Tibial nerve (tissue), 4 donors: ENCODE results near the gene PTPN14. TPM values are rescaled to one million over a fixed set of nuclear protein-coding genes. Genes with fewer than 3 reads are reported as not detected.

Source experiments
- DNase-seq, 2 donors: peaks; one replicate each; pipeline ENCODE4 v3.0.0-alpha.2; 2019; ENCODE audit warnings: low spot score in 2 of 2
- H3K27ac ChIP-seq, 4 donors: fragments of 200-600 bp; sonication (generic) in 3 of 4; one replicate each; pipeline ENCODE4 v1.5.1; 2017 to 2019; ENCODE audit warnings: mild to moderate bottlenecking in 1 of 4
- H3K27me3 ChIP-seq, 2 donors: fragments of 200-600 bp; sonication (generic) in 1 of 2; one replicate each; pipeline versions ENCODE4 v1.5.1 to v1.6.0; 2017 to 2019
- H3K36me3 ChIP-seq, 3 donors: fragments of 200-600 bp; sonication (generic); one replicate each; pipeline ENCODE4 v1.5.1; 2018 to 2019
- H3K4me1 ChIP-seq, 4 donors: fragments of 200-600 bp; sonication (generic) in 3 of 4; one replicate each; pipeline ENCODE4 v1.5.1; 2017 to 2019
- H3K4me3 ChIP-seq, 4 donors: fragments of 200-600 bp; sonication (generic) in 3 of 4; one replicate each; pipeline ENCODE4 v1.5.1; 2017 to 2019; ENCODE audit warnings: mild to moderate bottlenecking in 1 of 4, moderate library complexity in 1 of 4
- H3K9me3 ChIP-seq, 4 donors: fragments of 200-600 bp; sonication (generic) in 3 of 4; one replicate each; pipeline ENCODE4 v1.5.1; 2017 to 2019
- CTCF ChIP-seq, 5 experiments: fragments of 200-600 bp in 3 of 5; fragments of 450-650 bp in 2 of 5; sonication (generic) in 3 of 5; IDR thresholded peaks; one replicate each; pipeline ENCODE4 v1.5.1; 2016 to 2019; ENCODE audit warnings: antibody characterized with exemption in 5 of 5, mild to moderate bottlenecking in 3 of 5, moderate library complexity in 2 of 5
- EP300 ChIP-seq, 2 donors: sonication (generic); formaldehyde crosslinking; IDR thresholded peaks; one replicate each; pipeline ENCODE4 v1.6.1; 2017; ENCODE audit warnings: antibody characterized with exemption in 2 of 2, mild to moderate bottlenecking in 1 of 2
- POLR2A ChIP-seq, 2 donors: fragments of 450-650 bp; IDR thresholded peaks; one replicate each; pipeline ENCODE4 v1.6.1; 2017; ENCODE audit warnings: antibody characterized with exemption in 2 of 2, mild to moderate bottlenecking in 2 of 2, moderate library complexity in 2 of 2
- WGBS, 2 donors: methylation state at CpG; one replicate each; pipeline ENCODE4 v1.1.5; 2018; 5-methylcytosine and 5-hydroxymethylcytosine counted together
- total RNA-seq, 4 donors: library from RNA; depleted of rRNA; stranded (reverse); fragments of >200 nt; gene quantifications; one replicate each; pipeline ENCODE4 v1.1.0, GENCODE V29; 2016

PTPN14 gene
- total RNA-seq, 4 donors from 2014 or later: 25.8 to 47.4 (median 38.2) TPM

DNA sequence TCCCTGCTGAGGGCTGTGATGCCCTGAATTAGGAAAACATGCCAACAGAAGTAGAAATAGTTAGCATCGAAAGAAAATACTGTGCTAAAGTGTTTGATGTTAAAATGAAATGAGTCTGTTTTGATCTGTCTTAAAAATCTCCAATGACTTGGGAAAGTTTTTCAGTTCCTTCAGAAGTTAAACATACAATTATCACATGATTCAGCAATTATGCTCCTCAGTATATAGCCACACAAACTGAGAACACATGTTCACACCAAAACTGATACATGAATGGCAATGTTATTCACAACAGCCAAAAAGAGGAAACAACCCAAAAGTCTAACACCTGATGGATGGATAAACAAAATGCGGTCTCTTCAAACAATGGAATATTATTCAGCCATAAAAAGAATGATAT is 130.6 kb downstream of the PTPN14 start:
- no peaks in the 10 kb centered on the region for H3K27me3 ChIP-seq
- H3K4me3 ChIP-seq: no peak overlapping the region
- TF ChIP-seq POLR2A (IDR thresholded peaks at IDR 0.05): no peak
- TF ChIP-seq CTCF (IDR thresholded peaks at IDR 0.05): no peak
- TF ChIP-seq EP300 (IDR thresholded peaks at IDR 0.05): no peak
- peaks cover 0 to 52% (median 8%) of the 10 kb centered on the region in 4 donors for H3K4me1 ChIP-seq
- WGBS, 2 donors: 35 to 76% methylated on average over 2 of the region's 2 CpGs
- no peak for DNase-seq
- H3K36me3 ChIP-seq: no peaks in the 10 kb centered on the region
- no peak overlapping the region for H3K27ac ChIP-seq
- H3K9me3 ChIP-seq: no peaks in the 10 kb centered on the region

- no peak overlapping the region for H3K27ac ChIP-seq
- no peaks in the 10 kb centered on the region for H3K36me3 ChIP-seq
- no peak for TF ChIP-seq CTCF (IDR thresholded peaks at IDR 0.05)
- no peak for TF ChIP-seq POLR2A (IDR thresholded peaks at IDR 0.05)
- no peak for TF ChIP-seq EP300 (IDR thresholded peaks at IDR 0.05)
- H3K9me3 ChIP-seq: no peaks in the 10 kb centered on the region
- no peak overlapping the region for H3K4me3 ChIP-seq
- no peaks in the 10 kb centered on the region for H3K27me3 ChIP-seq
- no peak for DNase-seq
- 73 to 81% methylated on average over 1 of the region's 1 CpG for WGBS, 2 donors
- H3K4me1 ChIP-seq: peaks cover 0 to 47% (median 8%) of the 10 kb centered on the region in 4 donors
Measured at GRCh38 chr1:214420341-214420740, 131.1 kb downstream of the PTPN14 start.

GRCh38 chr1:214419650-214420049 is 131.8 kb downstream of the PTPN14 start:
- Histone ChIP-seq H3K27ac (peak overlapping the region in 1 of 4 donors; percentile 8), H3K36me3 (no peaks in the 10 kb centered on the region), H3K4me1 (peaks cover 0 to 41% (median 8%) of the 10 kb centered on the region in 4 donors), H3K27me3 (no peaks in the 10 kb centered on the region), H3K9me3 (no peaks in the 10 kb centered on the region), H3K4me3 (no peak overlapping the region)
- WGBS, 2 donors: 57 to 65% methylated on average over 3 of the region's 3 CpGs
- DNase-seq: no peak
- no peak for TF ChIP-seq CTCF (IDR thresholded peaks at IDR 0.05)
- no peak for TF ChIP-seq POLR2A (IDR thresholded peaks at IDR 0.05)
- TF ChIP-seq EP300 (IDR thresholded peaks at IDR 0.05): no peak

DNA sequence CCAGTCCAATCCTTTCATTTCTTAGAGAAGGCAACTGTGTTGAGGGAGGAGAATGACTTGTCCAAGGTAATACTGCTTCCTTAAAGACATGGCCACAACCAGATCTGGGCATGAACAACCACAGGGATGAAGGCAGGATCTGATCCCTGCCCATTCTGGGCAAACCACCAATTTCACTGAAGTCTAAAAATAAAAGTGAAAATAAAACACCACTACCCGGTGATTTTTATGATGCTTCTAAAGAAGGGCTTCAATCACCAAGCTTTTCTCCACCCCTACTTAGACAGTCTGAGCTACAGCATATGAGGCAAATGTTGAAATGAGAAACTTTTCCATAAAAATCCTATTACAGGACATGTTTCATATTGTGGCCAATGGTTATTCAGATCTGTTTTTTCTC is 133.0 kb downstream of the PTPN14 start:
- no peaks in the 10 kb centered on the region for H3K27me3 ChIP-seq
- H3K27ac ChIP-seq: peak overlapping the region in 1 of 4 donors; percentile 55
- peaks cover 0 to 41% (median 8%) of the 10 kb centered on the region in 4 donors for H3K4me1 ChIP-seq
- 9 to 14% methylated on average over 1 of the region's 1 CpG for WGBS, 2 donors
- H3K4me3 ChIP-seq: no peak overlapping the region
- H3K36me3 ChIP-seq: no peaks in the 10 kb centered on the region
- no peak for DNase-seq
- H3K9me3 ChIP-seq: no peaks in the 10 kb centered on the region
- no peak for TF ChIP-seq CTCF (IDR thresholded peaks at IDR 0.05)
- TF ChIP-seq EP300 (IDR thresholded peaks at IDR 0.05): no peak
- no peak for TF ChIP-seq POLR2A (IDR thresholded peaks at IDR 0.05)

DNA sequence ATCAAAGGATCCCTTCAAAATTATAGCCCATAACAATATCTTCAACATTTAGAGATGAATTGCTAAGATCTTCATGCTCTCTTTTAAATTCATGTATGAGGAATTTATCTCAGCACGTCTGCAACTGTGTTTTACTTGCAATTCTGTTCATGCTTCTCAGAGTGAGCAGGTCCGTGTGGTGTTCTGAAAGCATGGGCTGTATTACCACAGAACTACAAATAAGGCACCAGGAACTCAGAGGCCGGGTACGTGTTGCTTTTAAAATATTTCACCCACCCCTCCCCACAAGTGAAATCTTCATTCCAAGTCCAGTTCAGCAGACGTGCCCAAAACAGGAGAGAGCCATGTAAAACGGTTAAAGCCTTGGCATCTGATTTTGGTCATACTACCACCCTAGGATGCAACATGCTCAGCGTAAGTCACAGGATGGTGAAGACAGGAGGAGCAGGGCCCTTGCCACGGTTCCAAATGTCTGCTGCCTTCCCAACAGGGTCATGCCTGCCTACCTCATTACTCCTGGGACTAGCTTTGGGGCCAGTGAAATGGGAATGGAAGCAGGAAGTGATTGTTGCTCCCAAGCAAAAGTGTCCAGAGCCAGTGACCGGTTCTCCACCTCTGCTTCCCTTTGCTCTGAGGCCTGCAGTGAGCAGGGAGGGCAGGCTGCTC is 133.7 kb downstream of the PTPN14 start:
- no peaks in the 10 kb centered on the region for H3K36me3 ChIP-seq
- WGBS, 2 donors: 59 to 71% methylated on average over 9 of the region's 9 CpGs
- no peak for TF ChIP-seq POLR2A (IDR thresholded peaks at IDR 0.05)
- no peak for TF ChIP-seq CTCF (IDR thresholded peaks at IDR 0.05)
- DNase-seq: no peak
- no peaks in the 10 kb centered on the region for H3K27me3 ChIP-seq
- H3K9me3 ChIP-seq: no peaks in the 10 kb centered on the region
- H3K27ac ChIP-seq: peak overlapping the region in 1 of 4 donors; percentile 55
- H3K4me3 ChIP-seq: no peak overlapping the region
- H3K4me1 ChIP-seq: peaks cover 0 to 41% (median 8%) of the 10 kb centered on the region in 4 donors
